Frontal cortex (tissue), 4 donors: ENCODE measurements around the gene UST. TPM values are rescaled to one million over a fixed set of nuclear protein-coding genes. Genes with fewer than 3 reads are reported as not detected.
"Not testable (repeated sequence)": the region's sequence is repeated elsewhere in the genome, so short reads cannot be mapped to it uniquely, and the experiment has no call there.

ENCODE experiments used
- DNase-seq, 2 donors: peaks; one replicate each; pipeline ENCODE4 v3.0.0; 2012; ENCODE audit warnings: low spot score in 2 of 2
- FAIRE-seq: peaks from 2 replicates; lab custom pipeline; 2012; peaks lifted over from hg19 to GRCh38; lab: Jason Lieb, UNC
- total RNA-seq: library from RNA; depleted of rRNA; stranded (reverse); fragments of >200 nt; gene quantifications from one replicate; pipeline ENCODE4 v1.2.3, GENCODE V29; 2014
- donor health status: control.
- donor health status: control.
- donor health status: control.

The UST gene
- total RNA-seq, 1 donor from 2014 or later, result 39.5 TPM

GRCh38 chr6:148828047-148828446 is 81.2 kb downstream of the UST start:
- FAIRE-seq, result no peak
- no peak for DNase-seq

DNA sequence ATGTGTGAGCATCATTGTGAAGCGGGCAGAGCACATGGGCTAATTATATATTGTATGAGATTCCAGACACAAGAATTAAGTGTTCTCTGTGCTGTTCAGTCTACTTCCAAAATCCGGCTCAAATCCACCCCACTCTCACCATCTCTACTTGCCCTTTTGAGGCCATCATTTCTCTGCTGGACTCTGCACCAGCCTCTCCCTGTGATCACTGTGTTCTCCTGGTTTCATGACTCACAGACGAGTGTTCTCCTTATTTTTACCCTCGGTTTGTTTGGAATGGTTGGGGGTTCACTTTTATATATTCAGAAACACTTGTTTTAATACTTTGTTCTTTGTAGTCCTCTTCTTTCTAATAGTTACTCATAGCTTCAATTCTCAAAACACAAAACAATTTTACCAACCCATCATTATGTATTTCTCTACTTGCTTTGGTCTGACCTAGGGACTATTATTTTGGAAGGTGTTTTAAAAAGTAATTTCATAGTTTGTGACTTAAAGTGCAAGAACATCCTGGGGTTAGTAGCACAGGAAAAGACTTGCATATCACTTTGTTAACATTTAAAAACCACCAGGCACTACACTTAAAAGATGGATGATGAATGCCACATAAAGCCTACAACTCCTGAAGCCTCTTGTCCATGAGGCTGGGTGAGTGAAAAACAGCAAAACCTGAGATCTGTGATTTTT is 82.7 kb downstream of the UST start:
- DNase-seq, result no peak
- no peak for FAIRE-seq

DNA sequence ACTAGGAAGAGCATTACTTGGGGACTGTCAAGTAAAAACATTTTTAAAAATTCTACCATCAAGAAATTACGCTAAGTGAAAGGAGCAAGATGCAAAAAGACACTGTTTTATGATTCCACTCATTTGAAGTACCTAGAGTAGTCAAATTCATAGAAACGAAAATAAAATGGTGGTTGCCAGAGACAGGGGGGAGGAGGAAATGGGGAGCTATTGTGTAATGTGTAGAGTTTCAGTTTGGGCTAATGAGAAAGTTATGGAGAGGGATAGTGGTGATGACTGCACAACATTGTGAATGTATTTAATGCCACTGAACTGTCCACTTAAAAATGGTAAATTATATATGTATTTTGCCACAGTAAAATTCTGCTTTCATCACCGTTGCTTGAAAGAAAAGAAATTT is 83.8 kb downstream of the UST start:
- DNase-seq (no peak), FAIRE-seq (no peak)

GRCh38 chr6:148831064-148831463 is 84.2 kb downstream of the UST start:
- no peak for DNase-seq
- no peak for FAIRE-seq

DNA sequence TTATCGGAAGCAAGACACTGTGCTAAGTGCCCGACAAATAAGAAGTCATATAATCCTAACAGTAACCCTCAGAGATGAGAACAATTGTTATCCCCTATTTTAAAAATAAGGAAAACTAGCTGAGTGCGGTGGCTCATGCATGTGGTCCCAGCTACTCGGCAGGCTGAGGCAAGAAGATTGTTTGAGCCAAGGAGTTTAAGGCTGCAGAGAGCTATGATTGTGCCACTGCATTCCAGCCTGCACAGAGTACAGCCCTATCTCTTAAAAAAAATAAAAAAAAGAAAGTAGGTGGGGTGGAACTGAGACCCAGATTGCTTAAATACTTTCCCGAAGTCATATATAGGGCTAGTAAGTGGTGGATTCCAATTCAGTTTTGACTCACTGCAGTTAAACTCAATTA is 84.7 kb downstream of the UST start:
- DNase-seq (no peak), FAIRE-seq (no peak)

- DNase-seq, result no peak
- FAIRE-seq, result no peak
Measured at GRCh38 chr6:148835920-148836441, 89.2 kb downstream of the UST start.

DNA sequence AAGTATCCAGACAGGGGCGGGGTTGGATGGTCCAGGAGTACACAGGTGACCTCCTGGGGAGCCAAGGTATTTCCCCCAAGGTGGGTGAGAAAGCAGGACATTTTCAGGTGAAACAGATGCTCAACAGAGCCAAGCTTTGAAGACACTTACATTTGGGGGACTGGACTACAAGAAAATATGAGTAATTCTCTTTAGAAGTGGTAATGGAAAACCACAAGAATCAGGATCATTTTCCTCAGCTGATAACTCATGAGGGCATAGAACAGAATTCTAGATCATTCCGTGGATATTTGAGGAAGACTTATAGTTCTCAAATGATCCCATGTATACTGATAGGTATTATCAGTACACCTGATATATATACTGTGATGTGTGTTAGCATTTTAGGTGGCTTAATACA is 89.9 kb downstream of the UST start:
- FAIRE-seq, result no peak
- no peak for DNase-seq

- FAIRE-seq (no peak), DNase-seq (no peak)
Measured at GRCh38 chr6:148837941-148838340, 91.1 kb downstream of the UST start.

DNA sequence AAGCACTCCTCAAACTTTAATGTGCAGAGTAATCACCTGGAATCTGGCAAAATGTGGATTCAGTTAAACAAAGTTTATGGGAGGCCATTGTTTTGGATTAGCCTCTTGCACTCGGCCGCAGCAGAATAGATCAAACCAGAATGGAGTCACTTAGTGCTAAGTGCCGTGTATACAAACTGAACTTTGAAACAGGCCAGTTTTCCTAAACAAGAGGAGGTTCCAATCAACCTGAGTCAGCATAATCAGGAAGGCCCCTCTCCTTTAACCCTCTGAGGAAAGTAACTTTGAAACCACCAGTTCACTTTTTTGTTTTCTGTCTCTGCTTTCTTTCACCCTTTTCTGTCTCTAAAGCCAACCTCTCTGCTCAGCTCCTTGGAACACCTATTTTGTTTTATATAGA is 92.2 kb downstream of the UST start:
- DNase-seq, result no peak
- FAIRE-seq, result no peak

- FAIRE-seq (no peak), DNase-seq (no peak)
Measured at GRCh38 chr6:148840256-148840655, 93.4 kb downstream of the UST start.

DNA sequence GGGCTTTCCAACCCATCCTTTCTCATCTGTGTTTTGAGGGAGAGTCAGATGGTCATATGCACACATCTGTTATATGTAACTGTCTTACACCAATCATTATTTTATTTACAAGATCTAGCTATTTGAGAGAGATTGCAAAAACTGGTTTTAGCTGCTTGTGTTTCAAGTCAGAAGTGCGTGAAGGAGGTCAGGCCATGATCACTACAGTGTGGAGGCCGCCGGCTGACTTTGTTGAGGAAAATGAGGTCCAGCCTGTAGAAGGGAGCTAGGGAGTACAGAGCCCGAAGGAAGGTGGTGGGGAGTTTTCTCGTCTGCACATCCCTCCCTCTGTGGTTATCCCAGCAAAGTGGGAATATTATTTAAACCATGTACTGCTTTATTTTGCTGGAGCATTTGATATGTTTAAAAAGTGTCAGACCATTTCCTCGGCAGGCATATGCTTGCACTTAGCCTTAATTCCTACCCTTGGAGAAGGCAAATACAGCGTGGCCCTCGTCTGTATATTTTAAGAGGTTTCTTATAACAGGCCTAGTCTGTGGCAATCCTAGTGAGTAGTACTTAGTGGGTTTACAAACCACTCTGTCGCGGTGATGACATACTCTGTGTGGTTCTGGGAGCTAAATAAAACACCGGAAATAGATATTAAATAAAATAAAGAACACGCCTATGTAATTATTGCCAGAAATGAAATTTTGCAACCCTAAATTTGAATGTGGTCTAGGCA is 95.6 kb downstream of the UST start:
- FAIRE-seq (no peak), DNase-seq (no peak)

- DNase-seq (no peak), FAIRE-seq (no peak)
Measured at GRCh38 chr6:148845464-148845863, 98.6 kb downstream of the UST start.

DNA sequence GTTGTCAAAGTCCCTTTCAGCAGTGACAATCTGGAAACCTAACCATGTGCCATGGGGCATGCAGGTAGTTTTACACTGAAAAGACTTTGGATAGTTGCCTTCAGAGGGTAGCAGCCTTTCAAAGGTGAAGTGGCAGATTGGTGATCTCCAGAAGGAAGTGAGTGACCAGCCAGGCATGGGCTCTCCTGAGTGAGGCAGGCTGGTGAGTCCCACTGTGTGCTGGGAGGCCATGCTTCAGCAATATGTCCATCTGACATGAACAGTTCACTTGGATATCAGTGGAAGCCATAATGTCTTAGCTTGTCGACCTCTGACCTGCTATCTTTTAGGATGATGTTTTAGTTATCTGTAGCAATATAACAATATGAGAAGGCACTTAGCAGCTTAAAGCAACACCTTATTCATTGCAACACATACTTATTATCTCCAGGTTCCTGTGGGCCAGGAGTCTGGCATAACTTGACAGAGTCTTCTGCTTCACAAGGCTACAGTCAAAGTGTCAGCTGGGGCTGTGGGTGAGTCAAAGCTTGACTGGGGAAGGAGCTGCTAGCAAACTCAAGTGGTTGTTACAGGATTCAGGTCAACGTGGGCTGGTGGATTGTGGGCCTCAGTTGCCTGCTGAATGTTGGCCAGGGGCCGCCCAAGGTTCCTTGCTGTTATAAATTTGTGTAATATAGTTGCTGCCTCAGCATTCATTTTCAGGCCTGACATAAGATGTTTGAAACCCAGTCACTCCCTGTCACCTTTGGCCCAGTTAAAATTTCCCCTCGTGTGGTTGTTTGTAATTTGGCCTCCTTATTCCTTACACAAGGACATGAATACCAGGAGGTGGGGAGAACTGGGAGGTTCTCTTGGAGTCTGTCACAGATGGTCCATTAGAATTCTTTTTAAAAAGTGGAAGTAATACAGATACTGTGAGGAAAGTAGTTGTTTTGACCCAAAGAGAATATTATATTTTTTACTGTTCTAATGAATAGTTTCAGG is 100.2 kb downstream of the UST start:
- FAIRE-seq (no peak), DNase-seq (no peak)

GRCh38 chr6:148848915-148849314 is 102.1 kb downstream of the UST start:
- no peak for FAIRE-seq

DNA sequence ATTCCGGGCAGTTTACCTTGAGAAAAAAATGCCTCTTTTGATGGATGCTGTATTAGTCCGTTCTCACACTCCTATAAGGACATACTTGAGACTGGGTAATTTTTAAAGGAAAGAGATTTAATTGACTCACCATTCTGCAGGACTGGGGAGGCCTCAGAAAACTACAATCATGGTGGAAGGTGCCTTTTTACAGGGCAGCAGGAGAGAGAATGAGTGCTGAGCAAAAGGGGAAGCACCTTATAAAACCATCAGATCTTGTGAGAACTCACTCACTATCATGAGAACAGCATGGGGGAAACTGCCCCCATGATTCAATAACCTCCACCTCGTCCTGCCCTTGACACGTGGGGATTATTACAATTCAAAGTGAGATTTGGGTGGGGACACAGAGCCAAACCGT is 102.6 kb downstream of the UST start:
- DNase-seq, FAIRE-seq: not testable (repeated sequence)

More at GRCh38 chr6:148848915-148849314, 102.1 kb downstream of the UST start:
- DNase-seq, result no peak

GRCh38 chr6:148850964-148851363 is 104.1 kb downstream of the UST start:
- no peak for FAIRE-seq
- no peak for DNase-seq

GRCh38 chr6:148851683-148852556 is 105.1 kb downstream of the UST start:
- FAIRE-seq, result no peak
- DNase-seq, result no peak

GRCh38 chr6:148852688-148853087 is 105.9 kb downstream of the UST start:
- DNase-seq (no peak), FAIRE-seq (no peak)

DNA sequence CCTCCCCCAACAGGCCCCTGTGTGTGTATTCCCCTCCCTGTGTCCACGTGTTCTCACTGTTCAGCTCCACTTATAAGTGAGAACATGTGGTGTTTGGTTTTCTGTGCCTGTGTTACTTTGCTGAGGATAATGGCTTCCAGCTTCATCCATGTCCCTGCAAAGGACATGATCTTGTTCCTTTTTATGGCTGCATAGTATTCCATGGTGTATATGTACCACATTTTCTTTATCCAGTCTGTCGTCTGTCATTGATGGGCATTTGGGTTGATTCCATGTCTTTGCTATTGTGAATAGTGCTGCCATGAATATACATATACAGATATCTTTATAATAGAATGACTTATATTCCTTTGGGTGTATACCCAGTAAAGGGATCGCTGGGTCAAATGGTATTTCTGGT is 106.3 kb downstream of the UST start:
- DNase-seq, FAIRE-seq: not testable (repeated sequence)
